CD4-positive, alpha-beta memory T cell (primary cell): Measurements from ENCODE around the gene ATXN1. TPM values are rescaled to one million over a fixed set of nuclear protein-coding genes. Genes with fewer than 3 reads are reported as not detected.

Experiments used
- CTCF ChIA-PET: fragments of 350-600 bp; sonication (Branson Sonifier 250); formaldehyde crosslinking; loops from one replicate; lab custom pipeline; 2021; ENCODE audit warnings: inconsistent platforms; ENCODE audit not compliant: partially characterized antibody; lab: Charles Lee
- POLR2A ChIA-PET: fragments of 350-600 bp; sonication (Branson Sonifier 250); formaldehyde crosslinking; loops from one replicate; lab custom pipeline; 2021; ENCODE audit not compliant: partially characterized antibody; lab: Charles Lee
- DNase-seq, 5 donors: peaks; one replicate each; pipeline versions ENCODE4 v3.0.0 to v3.0.0-alpha.2; 2020 to 2022; ENCODE audit warnings: mixed read lengths in 1 of 5
- H3K27ac ChIP-seq: one replicate; pipeline ENCODE4 v1.7.0; 2013; ENCODE audit warnings: low read depth, low read length
- H3K27me3 ChIP-seq: 2 replicates; pipeline ENCODE4 v1.7.0; 2013; ENCODE audit warnings: mild to moderate bottlenecking, low read length, moderate library complexity; ENCODE audit not compliant: insufficient read depth
- H3K36me3 ChIP-seq: 2 replicates; pipeline ENCODE4 v1.7.0; 2013; ENCODE audit warnings: mild to moderate bottlenecking, low read length, moderate library complexity; ENCODE audit not compliant: insufficient read depth
- H3K4me1 ChIP-seq: 2 replicates; pipeline ENCODE4 v1.7.0; 2013; ENCODE audit warnings: mild to moderate bottlenecking, low read length, moderate library complexity; ENCODE audit not compliant: insufficient read depth
- H3K4me3 ChIP-seq, 2 donors: one replicate each; pipeline ENCODE4 v1.7.0; 2013; ENCODE audit warnings: low read length in 2 of 2, mild to moderate bottlenecking in 1 of 2
- H3K9me3 ChIP-seq, 2 donors: one replicate each; pipeline ENCODE4 v1.7.0; 2013; ENCODE audit warnings: low read length in 2 of 2, control low read depth in 1 of 2; ENCODE audit not compliant: control insufficient read depth in 1 of 2
- H3K27ac Mint-ChIP-seq, 7 donors: one replicate each; pipeline ENCODE4 v1.8.0; 2020 to 2021; ENCODE audit warnings: mixed read lengths in 7 of 7, mild to moderate bottlenecking in 6 of 7, inconsistent platforms in 3 of 7, moderate library complexity in 3 of 7
- H3K27me3 Mint-ChIP-seq, 2 donors: one replicate each; pipeline ENCODE4 v1.8.0; 2020 to 2021; ENCODE audit warnings: mixed read lengths in 2 of 2
- H3K36me3 Mint-ChIP-seq, 2 donors: one replicate each; pipeline ENCODE4 v1.8.0; 2020 to 2021; ENCODE audit warnings: mixed read lengths in 2 of 2, inconsistent platforms in 1 of 2, mild to moderate bottlenecking in 1 of 2
- H3K4me1 Mint-ChIP-seq, 4 donors: one replicate each; pipeline ENCODE4 v1.8.0; 2020 to 2021; ENCODE audit warnings: mixed read lengths in 4 of 4, mild to moderate bottlenecking in 1 of 4
- H3K4me3 Mint-ChIP-seq, 8 donors: one replicate each; pipeline ENCODE4 v1.8.0; 2020 to 2021; ENCODE audit warnings: mixed read lengths in 8 of 8, mild to moderate bottlenecking in 7 of 8, moderate library complexity in 6 of 8, inconsistent platforms in 3 of 8
- H3K9me3 Mint-ChIP-seq, 8 donors: one replicate each; pipeline ENCODE4 v1.8.0; 2020 to 2021; ENCODE audit warnings: mixed read lengths in 8 of 8, mild to moderate bottlenecking in 5 of 8, inconsistent platforms in 3 of 8, moderate library complexity in 1 of 8
- intact Hi-C: fragments of 100-400 bp; cut with micrococcal nuclease; formaldehyde crosslinking; loops from one replicate; pipeline ENCODE4 v1.15.1; 2023
- polyA plus RNA-seq, 2 donors: library from polyadenylated mRNA; unstranded; fragments of 300-500 nt; fragmentation: Illumina TruSeq; gene quantifications; one replicate each; pipeline ENCODE4 v1.2.3, GENCODE V29; 2021
- total RNA-seq, 2 experiments: library from RNA; stranded (reverse); gene quantifications; one replicate each; pipeline ENCODE4 v1.2.3, GENCODE V29; 2021

ATXN1 gene
- total and polyA plus RNA-seq, 4 experiments from 2014 or later = 10.5 to 97.4 (median 56.9) TPM

- no peak overlapping the region for H3K4me3 ChIP-seq
Observed at GRCh38 chr6:16585805-16586204, 175.5 kb downstream of the ATXN1 start.

GRCh38 chr6:16583144-16583762, 178.0 kb downstream of the ATXN1 start:
- Histone ChIP-seq H3K4me1 (peaks cover 6% of the 10 kb centered on the region), H3K36me3 (no peaks in the 10 kb centered on the region), H3K9me3 (no peaks in the 10 kb centered on the region), H3K4me3 (no peak overlapping the region), H3K27ac (no peak overlapping the region), H3K27me3 (no peaks in the 10 kb centered on the region)
- H3K27ac Mint-ChIP-seq = peak overlapping the region in 1 of 7 donors; percentile 42
- intact Hi-C loops = no loop called here
- H3K36me3 Mint-ChIP-seq = peaks cover 55 to 56% of the 10 kb centered on the region in 2 donors
- H3K4me3 Mint-ChIP-seq = no peak overlapping the region
- peaks cover 12 to 31% (median 25%) of the 10 kb centered on the region in 4 donors for H3K4me1 Mint-ChIP-seq
- no peaks in the 10 kb centered on the region for H3K9me3 Mint-ChIP-seq
- ChIA-PET CTCF (no interaction called here), POLR2A (interaction anchor here (0.8 kb wide), 1 partner anchor 178 kb away, joined by 3 read pairs; the partner anchor contains the start of gene ATXN1)
- no peak for DNase-seq
- no peaks in the 10 kb centered on the region for H3K27me3 Mint-ChIP-seq

More at GRCh38 chr6:16585805-16586204, 175.5 kb downstream of the ATXN1 start:
- CTCF ChIA-PET = no interaction called here
- POLR2A ChIA-PET = no interaction called here
- Histone ChIP-seq H3K27ac (no peak overlapping the region), H3K9me3 (no peaks in the 10 kb centered on the region), H3K4me1 (peaks cover 6% of the 10 kb centered on the region), H3K27me3 (no peaks in the 10 kb centered on the region), H3K36me3 (no peaks in the 10 kb centered on the region)
- no peak for DNase-seq
- Mint-ChIP-seq H3K9me3 (no peaks in the 10 kb centered on the region), H3K27me3 (no peaks in the 10 kb centered on the region), H3K36me3 (peaks cover 43 to 52% of the 10 kb centered on the region in 2 donors), H3K4me1 (peaks cover 15 to 33% (median 27%) of the 10 kb centered on the region in 4 donors), H3K27ac (peak overlapping the region in 4 of 7 donors; percentile 14 to 32 (median 17)), H3K4me3 (no peak overlapping the region)
- intact Hi-C loops = no loop called here

- Histone ChIP-seq H3K36me3 (no peaks in the 10 kb centered on the region), H3K27me3 (no peaks in the 10 kb centered on the region), H3K27ac (no peak overlapping the region), H3K4me1 (peaks cover 6% of the 10 kb centered on the region), H3K9me3 (no peaks in the 10 kb centered on the region), H3K4me3 (no peak overlapping the region)
- H3K36me3 Mint-ChIP-seq = peaks cover 51 to 57% of the 10 kb centered on the region in 2 donors
- POLR2A ChIA-PET = no interaction called here
- H3K9me3 Mint-ChIP-seq = no peaks in the 10 kb centered on the region
- DNase-seq = no peak
- CTCF ChIA-PET = no interaction called here
- H3K4me1 Mint-ChIP-seq = peaks cover 10 to 28% (median 22%) of the 10 kb centered on the region in 4 donors
- H3K27me3 Mint-ChIP-seq = no peaks in the 10 kb centered on the region
- intact Hi-C loops = no loop called here
- H3K4me3 Mint-ChIP-seq = no peak overlapping the region
- peak overlapping the region in 2 of 7 donors; percentile 11 to 42 for H3K27ac Mint-ChIP-seq
Observed at GRCh38 chr6:16582446-16583143, 178.7 kb downstream of the ATXN1 start.

- Histone ChIP-seq H3K4me3 (no peak overlapping the region), H3K27ac (no peak overlapping the region), H3K9me3 (no peaks in the 10 kb centered on the region), H3K36me3 (no peaks in the 10 kb centered on the region), H3K27me3 (no peaks in the 10 kb centered on the region), H3K4me1 (no peaks in the 10 kb centered on the region)
- peaks cover 9 to 31% (median 21%) of the 10 kb centered on the region in 4 donors for H3K4me1 Mint-ChIP-seq
- ChIA-PET POLR2A (no interaction called here), CTCF (interaction anchor here (1.3 kb wide), 1 partner anchor 63 kb away, joined by 3 read pairs; no protein-coding TSS in a partner anchor)
- H3K36me3 Mint-ChIP-seq = peaks cover 35 to 48% of the 10 kb centered on the region in 2 donors
- H3K4me3 Mint-ChIP-seq = no peak overlapping the region
- H3K9me3 Mint-ChIP-seq = no peaks in the 10 kb centered on the region
- intact Hi-C loops = no loop called here
- H3K27me3 Mint-ChIP-seq = no peaks in the 10 kb centered on the region
- no peak for DNase-seq
- H3K27ac Mint-ChIP-seq = peak overlapping the region in 2 of 7 donors; percentile 4
Observed at GRCh38 chr6:16578695-16579285, 182.5 kb downstream of the ATXN1 start.

GRCh38 chr6:16576451-16577368, 184.6 kb downstream of the ATXN1 start:
- Histone ChIP-seq H3K4me3 (no peak overlapping the region), H3K4me1 (no peaks in the 10 kb centered on the region), H3K36me3 (no peaks in the 10 kb centered on the region), H3K27me3 (no peaks in the 10 kb centered on the region), H3K9me3 (no peaks in the 10 kb centered on the region), H3K27ac (no peak overlapping the region)
- Mint-ChIP-seq H3K4me1 (peaks cover 13 to 42% (median 28%) of the 10 kb centered on the region in 4 donors), H3K4me3 (no peak overlapping the region), H3K27me3 (no peaks in the 10 kb centered on the region), H3K9me3 (no peaks in the 10 kb centered on the region), H3K36me3 (peaks cover 22 to 35% of the 10 kb centered on the region in 2 donors), H3K27ac (peak overlapping the region in 2 of 7 donors; percentile 19 to 70)
- CTCF ChIA-PET = interaction anchor here (1.2 to 1.4 kb wide), 2 partner anchors 10 to 135 kb away, joined by 3 to 4 read pairs; no protein-coding TSS in a partner anchor
- DNase-seq = no peak
- intact Hi-C loops = no loop called here
- POLR2A ChIA-PET = interaction anchor here (1.7 kb wide), 1 partner anchor 185 kb away, joined by 6 read pairs; the partner anchor contains the start of gene ATXN1

- CTCF ChIA-PET = no interaction called here
- Mint-ChIP-seq H3K27ac (no peak overlapping the region), H3K4me1 (peaks cover 13 to 45% (median 29%) of the 10 kb centered on the region in 4 donors)
Observed at GRCh38 chr6:16575655-16576054, 185.6 kb downstream of the ATXN1 start.

More at GRCh38 chr6:16575655-16576054, 185.6 kb downstream of the ATXN1 start:
- H3K36me3 Mint-ChIP-seq = peaks cover 19 to 32% of the 10 kb centered on the region in 2 donors
- H3K4me1 ChIP-seq = no peaks in the 10 kb centered on the region
- no peak for DNase-seq
- H3K27me3 Mint-ChIP-seq = no peaks in the 10 kb centered on the region
- H3K9me3 ChIP-seq = no peaks in the 10 kb centered on the region
- peaks cover 5% of the 10 kb centered on the region for H3K36me3 ChIP-seq
- H3K27me3 ChIP-seq = no peaks in the 10 kb centered on the region
- no peaks in the 10 kb centered on the region for H3K9me3 Mint-ChIP-seq
- intact Hi-C loops = no loop called here
- POLR2A ChIA-PET = no interaction called here
- no peak overlapping the region for H3K4me3 ChIP-seq
- H3K27ac ChIP-seq = no peak overlapping the region
- H3K4me3 Mint-ChIP-seq = no peak overlapping the region
